GM18502 (cell line): ENCODE measurements around the gene UBQLNL.

ENCODE experiments used
- ATAC-seq: cut with Tn5 transposase; IDR thresholded peaks from one replicate; pipeline ENCODE4 v1.9.1; 2021; ENCODE audit warnings: mild to moderate bottlenecking; ENCODE audit not compliant: unreplicated experiment, poor library complexity

Gene UBQLNL

GRCh38 chr11:5516599-5516998 lies at the start of gene UBQLNL:
TSS of gene UBQLNL (minus strand) at chr11:5516699. CDS start at chr11:5516441, 258 bp downstream.
- ATAC-seq, result no peak

- ATAC-seq, result no peak
Measured at GRCh38 chr11:5564259-5565019, 47.9 kb upstream of the UBQLNL start.

- no peak for ATAC-seq
Measured at GRCh38 chr11:5557751-5558150, 41.3 kb upstream of the UBQLNL start.

GRCh38 chr11:5556596-5557188 lies 40.2 kb upstream of the UBQLNL start:
- no peak for ATAC-seq

- ATAC-seq, result no peak
Measured at GRCh38 chr11:5553343-5553742, 36.8 kb upstream of the UBQLNL start.

GRCh38 chr11:5550440-5551095 lies 34.1 kb upstream of the UBQLNL start:
- peak; percentile 67 for ATAC-seq

GRCh38 chr11:5548440-5548839 lies 31.9 kb upstream of the UBQLNL start, which contains the start of gene OR52H1:
TSS of gene OR52H1 (minus strand) at chr11:5548540. CDS start at chr11:5545505, 3,035 bp downstream.
- ATAC-seq, result no peak

- ATAC-seq, result no peak
Measured at GRCh38 chr11:5547982-5548381, 31.5 kb upstream of the UBQLNL start.

GRCh38 chr11:5546457-5546856 lies 30.0 kb upstream of the UBQLNL start:
- no peak for ATAC-seq

GRCh38 chr11:5541427-5541826 lies 24.9 kb upstream of the UBQLNL start:
- no peak for ATAC-seq

GRCh38 chr11:5536482-5536881 lies 20.0 kb upstream of the UBQLNL start:
- ATAC-seq, result no peak

GRCh38 chr11:5534046-5534445 lies 17.5 kb upstream of the UBQLNL start:
- no peak for ATAC-seq

- no peak for ATAC-seq
Measured at GRCh38 chr11:5531053-5531831, 14.7 kb upstream of the UBQLNL start.

GRCh38 chr11:5528495-5528894 lies 12.0 kb upstream of the UBQLNL start:
- no peak for ATAC-seq

GRCh38 chr11:5527716-5528115 lies 11.2 kb upstream of the UBQLNL start:
- ATAC-seq, result no peak

- no peak for ATAC-seq
Measured at GRCh38 chr11:5524756-5525155, 8.3 kb upstream of the UBQLNL start.

- no peak for ATAC-seq
Measured at GRCh38 chr11:5522308-5522707, 5.8 kb upstream of the UBQLNL start.

- ATAC-seq, result no peak
Measured at GRCh38 chr11:5521540-5521939, 5.0 kb upstream of the UBQLNL start.

- ATAC-seq, result no peak
Measured at GRCh38 chr11:5514841-5515240, 1.7 kb downstream of the UBQLNL start.

- ATAC-seq, result no peak
Measured at GRCh38 chr11:5509803-5510202, 6.7 kb downstream of the UBQLNL start, which contains the start of gene UBQLN3. TSS of gene UBQLN3 (minus strand) at chr11:5509957. CDS start at chr11:5509558, 399 bp downstream.
